Fibroblast of mammary gland (primary cell): ENCODE data around the gene ESPL1.

Source experiments
- DNase-seq: peaks from one replicate; pipeline ENCODE4 v3.0.0-alpha.2; 2010; ENCODE audit warnings: low read depth
- H3K4me3 ChIP-seq: 2 replicates; pipeline ENCODE4 v1.5.1; 2011; ENCODE audit warnings: low read depth, mild to moderate bottlenecking, low read length, moderate library complexity; ENCODE audit not compliant: control insufficient read depth
- CTCF ChIP-seq: conservative IDR thresholded peaks from 2 replicates; pipeline ENCODE4 v1.5.1; 2011; ENCODE audit warnings: low read depth, low read length, inconsistent platforms; ENCODE audit not compliant: control insufficient read depth, insufficient read depth

The ESPL1 gene

GRCh38 chr12:53225635-53226424 lies 42.3 kb upstream of the ESPL1 start:
- H3K4me3 ChIP-seq: no peak overlapping the region
- no peak for DNase-seq
- TF ChIP-seq CTCF: no peak

GRCh38 chr12:53226815-53227214 lies 41.3 kb upstream of the ESPL1 start:
- TF ChIP-seq CTCF: no peak
- DNase-seq: no peak
- H3K4me3 ChIP-seq: no peak overlapping the region

- TF ChIP-seq CTCF: no peak
- no peak overlapping the region for H3K4me3 ChIP-seq
- no peak for DNase-seq
Measured at GRCh38 chr12:53227341-53227740, 40.8 kb upstream of the ESPL1 start.

- TF ChIP-seq CTCF: no peak
- DNase-seq: no peak
- H3K4me3 ChIP-seq: no peak overlapping the region
Measured at GRCh38 chr12:53227836-53228235, 40.3 kb upstream of the ESPL1 start.

- TF ChIP-seq CTCF: no peak
- DNase-seq: no peak
- H3K4me3 ChIP-seq: no peak overlapping the region
Measured at GRCh38 chr12:53229454-53229853, 38.6 kb upstream of the ESPL1 start.

- no peak overlapping the region for H3K4me3 ChIP-seq
- no peak for TF ChIP-seq CTCF
- DNase-seq: no peak
Measured at GRCh38 chr12:53230108-53230845, 37.8 kb upstream of the ESPL1 start.
